Measurements from ENCODE around the gene MCOLN3. TPM values are rescaled to one million over a fixed set of nuclear protein-coding genes. Genes with fewer than 3 reads are reported as not detected.

Gene MCOLN3
- total and polyA plus RNA-seq, 2 experiments from 2014 or later: 0.36 to 1.1 TPM

GRCh38 chr1:85030536-85030935 is 17.8 kb downstream of the MCOLN3 start:
- no peak for DNase-seq (ENCODE audit: low read depth in 1 of 2, low spot score in 1 of 2)
- Histone ChIP-seq H3K36me3 (no peaks in the 10 kb centered on the region), H3K27me3 (no peaks in the 10 kb centered on the region), H3K27ac (no peak overlapping the region), H3K9me3 (ENCODE audit: low read depth) (no peaks in the 10 kb centered on the region), H3K4me1 (ENCODE audit: low read depth) (no peaks in the 10 kb centered on the region), H3K4me3 (no peak overlapping the region)
- TF ChIP-seq CTCF (IDR thresholded peaks at IDR 0.05; ENCODE audit: low read depth, low read length): no peak

GRCh38 chr1:85028151-85028550 is 20.1 kb downstream of the MCOLN3 start:
- Histone ChIP-seq H3K4me1 (ENCODE audit: low read depth) (no peaks in the 10 kb centered on the region), H3K36me3 (no peaks in the 10 kb centered on the region), H3K9me3 (ENCODE audit: low read depth) (no peaks in the 10 kb centered on the region), H3K4me3 (no peak overlapping the region), H3K27me3 (no peaks in the 10 kb centered on the region), H3K27ac (no peak overlapping the region)
- DNase-seq (ENCODE audit: low read depth in 1 of 2, low spot score in 1 of 2): no peak
- TF ChIP-seq CTCF (IDR thresholded peaks at IDR 0.05; ENCODE audit: low read depth, low read length): no peak

DNA sequence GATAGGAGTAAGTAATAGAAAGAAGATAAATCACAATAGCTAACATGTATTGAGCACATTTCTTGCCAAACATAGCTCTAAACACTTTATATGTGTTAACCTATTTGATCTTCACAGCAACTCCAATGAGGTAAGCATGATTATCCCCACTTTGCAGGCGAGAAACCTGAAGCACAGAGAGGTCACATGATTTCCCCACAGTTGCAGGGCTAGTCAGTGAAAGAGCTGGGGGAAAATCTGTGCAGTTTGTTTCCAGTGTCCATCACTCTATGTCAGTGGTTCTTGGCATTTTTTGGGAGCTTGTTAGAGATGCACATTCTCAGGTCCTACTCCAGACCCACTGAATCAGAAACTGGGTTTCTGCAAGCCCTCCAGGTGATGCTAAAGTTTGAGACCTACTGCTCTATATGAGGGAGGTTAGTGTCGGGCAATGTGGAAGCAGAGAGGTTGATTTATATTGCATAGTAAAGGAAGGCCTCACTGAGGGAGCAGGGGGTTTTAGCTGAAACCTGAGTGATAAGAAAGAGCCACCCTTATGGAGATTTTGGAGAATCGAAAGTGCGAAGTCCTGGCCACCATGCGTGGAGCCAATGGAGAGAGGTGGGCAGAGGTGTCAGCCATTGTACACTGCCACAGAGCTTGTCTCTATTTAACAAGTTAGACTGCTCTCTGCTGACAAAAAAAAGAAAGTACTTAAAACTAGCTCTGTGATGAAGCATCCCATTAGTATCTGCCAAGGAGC is 20.9 kb downstream of the MCOLN3 start:
- peak; percentile 15 to 60 for DNase-seq (ENCODE audit: low read depth in 1 of 2, low spot score in 1 of 2)
- no peaks in the 10 kb centered on the region for H3K27me3 ChIP-seq
- H3K4me1 ChIP-seq (ENCODE audit: low read depth): no peaks in the 10 kb centered on the region
- no peaks in the 10 kb centered on the region for H3K9me3 ChIP-seq (ENCODE audit: low read depth)
- no peak overlapping the region for H3K4me3 ChIP-seq
- TF ChIP-seq CTCF (IDR thresholded peaks at IDR 0.05; ENCODE audit: low read depth, low read length): peak; percentile 27
- H3K36me3 ChIP-seq: no peaks in the 10 kb centered on the region
- no peak overlapping the region for H3K27ac ChIP-seq

DNA sequence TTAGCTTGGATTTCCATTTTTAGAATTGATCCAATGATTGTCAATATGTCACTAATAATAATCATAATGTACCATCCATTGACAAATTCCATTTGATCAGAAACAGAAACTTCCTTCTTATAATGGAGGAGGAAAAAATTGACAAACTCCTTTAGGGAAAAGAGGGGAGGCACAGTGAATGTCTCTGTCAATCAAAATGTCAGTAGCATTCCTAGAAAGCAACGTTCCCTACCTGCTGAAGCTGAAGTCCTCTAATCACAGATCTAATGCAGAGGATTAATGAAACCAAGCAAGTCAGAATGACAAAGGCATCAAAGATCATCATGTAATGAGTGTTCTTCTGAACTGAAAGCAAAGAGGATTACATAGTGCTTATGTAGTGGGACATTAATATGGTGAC is 22.4 kb downstream of the MCOLN3 start:
- H3K36me3 ChIP-seq: no peaks in the 10 kb centered on the region
- TF ChIP-seq CTCF (IDR thresholded peaks at IDR 0.05; ENCODE audit: low read depth, low read length): no peak
- no peaks in the 10 kb centered on the region for H3K9me3 ChIP-seq (ENCODE audit: low read depth)

DNA sequence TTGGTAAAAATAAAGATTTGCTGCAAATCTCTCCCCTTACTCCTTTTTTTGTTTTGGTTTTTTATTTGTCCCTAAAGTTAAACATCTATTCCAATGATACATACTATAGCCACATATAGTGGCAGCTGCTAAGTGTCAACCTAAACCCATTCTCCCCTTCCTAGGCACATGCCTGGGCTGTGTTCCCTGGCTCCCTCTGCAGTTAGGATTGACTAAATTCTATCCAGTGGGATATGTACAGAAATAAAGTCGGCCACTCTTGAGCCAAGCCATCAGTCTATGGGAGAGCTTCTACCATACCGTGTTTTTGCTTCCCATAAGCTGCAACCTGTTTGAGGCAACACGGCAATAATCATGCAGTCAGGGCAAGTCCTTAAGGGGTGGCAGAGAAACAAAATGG is 23.6 kb downstream of the MCOLN3 start:
- H3K4me1 ChIP-seq (ENCODE audit: low read depth): no peaks in the 10 kb centered on the region
- no peaks in the 10 kb centered on the region for H3K36me3 ChIP-seq
- H3K27ac ChIP-seq: no peak overlapping the region
- TF ChIP-seq CTCF (IDR thresholded peaks at IDR 0.05; ENCODE audit: low read depth, low read length): no peak
- no peaks in the 10 kb centered on the region for H3K27me3 ChIP-seq
- H3K4me3 ChIP-seq: no peak overlapping the region
- H3K9me3 ChIP-seq (ENCODE audit: low read depth): no peaks in the 10 kb centered on the region
- DNase-seq (ENCODE audit: low read depth in 1 of 2, low spot score in 1 of 2): no peak

More for the DNA sequence above, 22.4 kb downstream of the MCOLN3 start:
- no peak overlapping the region for H3K27ac ChIP-seq
- no peaks in the 10 kb centered on the region for H3K4me1 ChIP-seq (ENCODE audit: low read depth)
- no peak for DNase-seq (ENCODE audit: low read depth in 1 of 2, low spot score in 1 of 2)
- H3K27me3 ChIP-seq: no peaks in the 10 kb centered on the region
- H3K4me3 ChIP-seq: no peak overlapping the region

Data from cardiac muscle cell (in vitro differentiated cells and primary cell).